Hematopoietic multipotent progenitor cell treated with erythropoietin and hydrocortisone succinate and interleukin-3 and kit ligand, for 8 days (in vitro differentiated cells): ENCODE results near the gene SPTBN5.

Source experiments
- DNase-seq: peaks from one replicate; pipeline ENCODE4 v3.0.0-alpha.2; 2015

SPTBN5 gene

DNA sequence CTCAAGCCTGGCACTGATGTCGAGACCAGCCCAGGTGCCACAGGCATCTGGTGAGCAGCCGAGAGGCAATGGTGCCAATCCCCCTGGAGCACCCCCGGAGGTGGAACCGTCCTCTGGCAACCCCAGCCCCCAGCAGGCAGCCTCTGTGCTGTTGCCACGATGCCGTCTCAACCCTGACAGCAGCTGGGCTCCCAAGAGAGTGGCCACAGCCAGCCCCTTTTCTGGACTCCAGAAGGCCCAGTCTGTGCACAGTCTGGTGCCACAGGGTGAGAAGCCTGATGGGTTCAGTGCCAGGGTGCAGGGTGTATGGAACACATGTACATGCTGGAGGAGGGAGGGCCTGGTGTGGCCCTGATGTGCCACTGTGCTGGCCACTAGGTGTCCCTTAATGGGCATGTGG is 70.9 kb downstream of the SPTBN5 start:
- no peak for DNase-seq

DNA sequence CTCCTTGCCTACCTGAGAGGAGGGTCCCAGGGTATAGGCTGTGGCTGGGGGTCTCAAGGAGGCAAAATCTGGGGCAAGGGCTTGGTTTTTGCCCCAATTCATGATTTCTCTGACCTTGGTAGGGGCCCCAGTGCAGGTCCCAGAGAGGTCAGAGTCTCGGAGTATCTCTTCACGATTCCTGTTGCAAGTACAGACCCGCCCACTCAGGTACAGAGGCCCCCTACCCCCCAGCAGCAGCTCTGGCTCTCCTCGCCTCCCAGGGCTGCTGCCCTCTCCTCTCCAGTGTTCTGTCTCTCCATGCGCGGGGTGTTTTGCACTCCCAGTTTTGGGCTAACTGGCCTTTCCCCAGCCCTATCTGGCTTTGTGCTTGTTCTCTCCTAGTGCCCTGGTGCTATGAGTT is 71.4 kb downstream of the SPTBN5 start:
- no peak for DNase-seq

DNA sequence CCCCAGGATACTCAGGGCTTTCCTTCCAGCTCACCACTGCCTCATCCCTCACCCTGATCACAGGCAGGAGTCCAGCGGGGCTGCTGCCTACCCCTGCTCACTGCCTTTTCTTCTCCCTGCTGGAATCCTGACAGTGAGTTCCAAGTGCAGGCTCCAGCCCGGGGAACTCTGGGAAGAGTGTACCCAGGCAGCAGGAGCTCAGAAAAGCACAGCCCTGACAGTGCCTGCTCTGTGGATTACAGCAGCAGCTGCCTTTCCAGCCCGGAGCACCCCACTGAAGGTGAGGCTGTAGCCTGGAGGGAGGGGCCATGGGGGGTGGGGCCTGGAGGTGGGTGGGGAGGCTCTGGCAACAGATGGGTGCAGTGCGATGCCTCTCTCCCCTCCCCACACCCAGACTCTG is 72.0 kb downstream of the SPTBN5 start:
- DNase-seq, result no peak

DNA sequence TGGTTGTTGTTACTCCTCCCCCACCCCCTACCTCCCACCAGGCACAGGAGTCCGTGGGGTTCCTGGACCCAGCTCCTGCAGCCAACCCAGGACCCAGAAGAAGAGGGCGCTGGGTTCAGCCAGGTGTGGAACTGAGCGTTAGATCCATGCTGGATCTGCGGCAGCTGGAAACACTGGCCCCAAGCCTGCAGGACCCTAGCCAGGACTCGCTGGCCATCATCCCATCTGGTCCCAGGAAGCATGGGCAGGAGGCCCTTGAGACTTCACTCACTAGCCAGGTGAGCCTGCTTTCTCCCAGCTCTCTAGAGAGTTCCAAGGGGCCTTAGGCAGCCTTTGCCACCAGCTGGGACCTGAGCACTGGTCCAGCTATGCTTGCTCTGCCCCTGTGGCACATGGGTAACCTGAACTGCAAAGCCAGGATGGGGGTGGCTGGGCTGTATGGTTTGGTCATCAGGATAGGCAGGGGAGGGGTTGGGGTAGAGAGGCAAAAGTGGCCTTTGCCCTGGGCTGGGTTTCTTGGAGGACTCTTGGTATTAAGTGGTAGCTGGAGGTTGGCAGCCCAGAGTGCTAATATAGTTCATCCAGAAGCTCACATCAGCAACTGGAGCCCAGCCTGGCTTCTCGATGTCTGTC is 72.9 kb downstream of the SPTBN5 start:
- DNase-seq, result no peak

DNA sequence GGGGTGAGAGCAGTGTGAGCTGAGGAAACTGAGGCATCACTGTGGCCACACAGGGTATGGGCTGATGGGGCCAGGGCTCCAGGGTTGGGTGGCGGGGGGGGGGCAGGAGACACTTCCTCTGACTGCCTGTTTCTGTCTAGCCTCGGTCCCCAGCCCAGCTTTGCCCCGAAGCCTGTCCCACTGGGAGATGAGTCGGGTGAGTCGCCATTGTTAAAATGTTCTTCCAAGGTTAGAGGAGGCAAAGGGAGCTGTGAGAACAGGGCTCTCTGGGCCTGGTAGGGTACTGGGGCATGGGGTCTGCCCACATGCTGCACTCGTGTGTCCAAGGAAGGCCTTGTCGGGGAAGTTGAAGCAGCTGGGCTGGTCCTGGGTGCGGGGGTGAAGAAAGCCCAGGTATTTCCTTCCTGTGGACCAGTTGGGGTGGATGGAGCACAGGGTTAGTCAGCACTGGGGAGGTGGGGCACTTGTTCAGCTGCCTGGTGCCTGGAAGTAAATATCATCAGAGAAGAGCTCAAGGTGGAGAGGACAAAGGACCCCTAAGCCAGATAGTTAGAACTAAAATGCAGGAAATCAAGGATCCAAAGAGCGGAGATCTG is 74.3 kb downstream of the SPTBN5 start:
- DNase-seq, result no peak

DNA sequence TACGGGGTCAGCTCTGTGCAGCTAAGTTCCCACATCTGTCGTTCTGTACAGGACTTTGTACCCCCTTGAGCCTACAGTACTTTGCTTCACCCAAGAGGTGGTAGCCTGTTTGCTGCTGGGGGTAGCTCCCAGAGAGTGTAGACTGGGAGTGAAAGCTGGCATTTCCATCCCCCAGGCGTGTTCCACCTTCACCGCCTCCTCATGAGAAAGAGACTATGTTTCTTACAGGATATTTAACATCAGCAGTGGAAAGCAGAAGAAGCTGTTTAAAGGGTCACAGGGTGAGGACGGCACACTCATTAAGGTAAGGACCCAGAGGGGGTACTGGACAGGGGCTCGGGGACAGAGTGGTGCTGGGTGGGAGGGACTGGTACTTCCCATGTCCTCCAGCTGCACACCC is 76.1 kb downstream of the SPTBN5 start:
- DNase-seq, result no peak

DNA sequence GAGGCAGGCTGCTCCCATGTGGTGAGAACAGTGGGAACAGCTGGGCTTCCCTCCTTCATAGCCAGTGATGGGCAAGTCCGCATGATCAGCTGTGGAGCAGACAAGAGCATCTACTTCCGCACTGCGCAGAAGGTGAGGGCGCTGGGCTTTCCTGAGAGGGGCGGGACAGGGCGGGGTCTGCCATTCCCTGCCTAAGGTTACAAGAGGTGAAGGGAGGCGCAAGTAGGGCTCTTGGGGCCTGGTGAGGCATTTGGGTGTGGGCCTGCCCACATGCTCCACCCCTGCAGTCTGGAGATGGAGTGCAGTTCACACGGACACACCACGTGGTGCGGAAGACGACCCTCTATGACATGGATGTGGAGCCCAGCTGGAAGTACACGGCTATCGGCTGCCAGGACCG is 76.5 kb downstream of the SPTBN5 start:
- DNase-seq, result no peak

DNA sequence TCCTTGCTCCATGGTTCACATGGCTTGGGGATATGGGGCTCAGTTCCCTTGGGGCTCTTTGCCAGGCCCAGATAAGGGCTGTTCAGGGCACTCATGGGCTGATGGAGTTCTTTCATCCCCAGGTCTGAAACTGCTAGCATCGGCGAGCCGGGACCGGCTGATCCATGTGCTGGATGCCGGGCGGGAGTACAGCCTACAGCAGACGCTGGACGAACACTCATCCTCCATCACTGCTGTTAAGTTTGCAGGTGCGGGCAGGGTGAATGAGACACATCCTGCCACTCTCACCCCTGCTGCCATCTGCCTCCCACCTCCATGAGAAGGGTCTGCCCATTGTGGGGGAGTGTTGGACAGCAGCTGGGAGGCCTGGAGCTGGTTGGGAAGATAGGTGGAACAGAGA is 77.1 kb downstream of the SPTBN5 start:
- DNase-seq, result no peak

DNA sequence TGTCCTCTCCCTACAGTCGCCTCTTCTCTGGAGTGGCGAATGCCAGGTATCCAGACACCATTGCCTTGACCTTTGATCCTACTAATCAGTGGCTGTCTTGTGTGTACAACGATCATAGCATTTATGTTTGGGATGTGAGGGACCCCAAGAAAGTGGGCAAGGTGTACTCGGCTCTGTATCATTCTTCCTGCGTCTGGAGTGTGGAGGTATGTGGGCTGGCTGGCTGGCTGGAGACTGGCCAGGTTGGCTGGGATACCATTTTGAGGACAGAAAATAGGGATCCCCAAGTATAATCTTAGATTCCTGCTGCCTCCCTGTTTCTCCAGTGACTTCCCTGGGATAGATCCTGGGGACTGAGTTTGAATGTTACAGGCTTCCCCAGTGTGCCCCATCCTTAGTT is 79.3 kb downstream of the SPTBN5 start:
- DNase-seq, result no peak

DNA sequence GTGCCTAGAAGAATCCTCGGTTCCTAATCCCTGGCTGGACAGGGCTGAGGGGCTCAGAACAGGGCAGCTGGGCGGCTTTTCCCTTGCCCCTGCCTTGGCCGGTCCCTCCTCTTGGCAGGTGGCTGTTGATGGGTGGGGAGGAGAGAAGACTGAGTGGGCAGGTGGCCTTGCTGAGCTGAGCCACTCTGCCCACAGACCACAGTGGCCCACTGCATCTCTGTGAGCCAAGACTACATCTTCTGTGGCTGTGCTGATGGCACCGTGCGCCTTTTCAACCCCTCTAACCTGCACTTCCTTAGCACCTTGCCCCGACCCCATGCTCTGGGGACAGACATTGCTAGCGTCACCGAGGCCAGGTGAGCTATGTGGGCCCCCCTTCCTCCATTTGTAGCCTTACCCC is 80.4 kb downstream of the SPTBN5 start:
- no peak for DNase-seq

DNA sequence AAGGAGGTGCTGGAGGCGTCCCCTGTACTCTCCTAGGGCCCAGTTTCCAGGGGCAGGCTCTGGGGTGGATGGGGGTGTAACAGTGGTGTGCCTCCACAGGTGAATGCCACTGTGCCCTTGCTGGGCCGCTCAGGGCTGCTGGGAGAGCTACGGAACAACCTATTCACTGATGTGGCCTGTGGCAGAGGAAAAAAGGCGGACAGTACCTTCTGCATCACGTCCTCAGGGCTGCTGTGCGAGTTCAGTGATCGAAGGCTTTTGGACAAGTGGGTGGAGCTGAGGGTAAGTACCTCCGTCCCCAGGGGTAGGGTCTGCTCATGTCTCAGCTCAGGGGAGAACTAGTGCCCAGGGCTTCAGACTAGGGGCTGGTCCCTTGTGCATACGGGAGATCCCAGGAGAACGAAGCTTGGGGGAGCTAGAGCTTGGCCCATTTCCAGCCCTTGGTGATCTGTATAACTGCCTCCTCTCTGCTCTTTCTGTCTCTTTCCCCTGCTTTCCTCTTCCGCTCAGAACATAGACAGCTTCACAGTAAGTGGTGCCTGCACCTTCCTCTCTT is 81.0 kb downstream of the SPTBN5 start:
- no peak for DNase-seq

DNA sequence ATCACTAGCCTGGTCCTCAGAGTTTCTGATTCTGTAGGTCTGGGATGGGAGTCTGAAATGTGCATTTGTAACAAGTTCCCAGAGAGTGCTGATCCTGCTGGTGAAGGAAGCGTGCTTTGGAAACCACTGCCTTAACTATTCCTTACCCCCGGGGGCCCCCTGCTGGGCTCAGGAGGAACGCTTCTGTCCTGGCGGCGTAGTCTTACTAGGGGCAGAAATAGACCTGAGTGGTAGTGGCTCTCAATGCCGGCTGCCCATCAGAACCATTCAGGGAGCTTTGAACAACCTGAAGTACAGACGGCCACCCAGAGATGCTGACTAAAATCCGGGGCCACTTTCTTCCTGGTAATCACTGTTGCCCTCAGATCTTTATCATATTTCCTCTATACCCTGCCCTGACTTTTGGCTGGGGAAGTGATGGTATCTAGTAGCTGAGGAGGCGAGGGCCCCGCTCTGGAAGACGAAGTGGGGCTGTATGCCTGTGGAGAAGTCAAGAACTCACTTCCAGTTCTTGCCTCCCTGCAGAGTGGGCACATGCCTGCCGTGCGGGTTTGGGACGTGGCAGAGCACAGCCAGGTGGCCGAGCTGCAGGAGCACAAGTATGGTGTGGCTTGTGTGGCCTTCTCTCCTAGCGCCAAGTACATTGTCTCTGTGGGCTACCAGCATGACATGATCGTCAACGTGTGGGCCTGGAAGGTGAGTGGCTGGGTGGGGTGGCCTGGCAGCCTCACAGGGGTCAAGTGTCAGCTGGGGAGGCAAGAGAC is 82.2 kb downstream of the SPTBN5 start:
- DNase-seq, result peak; percentile 82

DNA sequence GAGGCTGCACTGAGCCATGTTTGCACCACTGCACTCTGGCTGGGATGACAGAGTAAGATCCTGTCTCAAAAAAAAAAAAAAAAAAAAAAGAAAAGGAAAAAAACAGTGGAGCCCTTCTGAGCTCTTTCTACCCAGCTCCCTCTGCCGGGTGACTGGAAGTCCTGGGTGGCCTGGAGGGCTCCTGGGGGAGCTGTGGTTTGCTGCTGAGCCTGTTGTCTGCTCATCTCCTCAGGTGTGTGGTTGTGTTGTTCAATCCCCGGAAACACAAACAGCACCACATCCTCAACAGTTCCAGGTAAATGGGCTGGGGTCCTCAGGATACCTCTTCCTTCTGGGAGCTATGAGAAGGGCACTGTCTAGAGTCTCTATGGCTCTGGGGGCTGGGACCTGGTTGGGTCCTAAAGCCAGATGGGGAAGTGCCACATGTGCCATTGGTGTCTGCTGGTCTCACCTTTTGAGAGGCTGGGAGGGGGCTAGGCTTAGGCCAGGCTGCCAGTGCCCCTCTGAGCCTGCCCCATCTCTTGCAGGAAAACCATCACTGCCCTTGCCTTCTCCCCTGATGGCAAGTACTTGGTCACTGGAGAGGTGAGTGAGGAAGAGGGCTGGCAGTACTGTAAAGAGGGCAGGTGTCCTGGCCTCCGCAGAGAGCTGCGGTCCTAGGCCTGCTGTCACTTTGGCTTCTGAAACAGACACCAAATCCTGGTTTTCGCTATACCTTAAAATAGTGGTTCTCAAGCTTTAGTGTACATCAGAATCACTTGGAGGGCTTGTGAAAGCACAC is 83.0 kb downstream of the SPTBN5 start:
- no peak for DNase-seq

DNA sequence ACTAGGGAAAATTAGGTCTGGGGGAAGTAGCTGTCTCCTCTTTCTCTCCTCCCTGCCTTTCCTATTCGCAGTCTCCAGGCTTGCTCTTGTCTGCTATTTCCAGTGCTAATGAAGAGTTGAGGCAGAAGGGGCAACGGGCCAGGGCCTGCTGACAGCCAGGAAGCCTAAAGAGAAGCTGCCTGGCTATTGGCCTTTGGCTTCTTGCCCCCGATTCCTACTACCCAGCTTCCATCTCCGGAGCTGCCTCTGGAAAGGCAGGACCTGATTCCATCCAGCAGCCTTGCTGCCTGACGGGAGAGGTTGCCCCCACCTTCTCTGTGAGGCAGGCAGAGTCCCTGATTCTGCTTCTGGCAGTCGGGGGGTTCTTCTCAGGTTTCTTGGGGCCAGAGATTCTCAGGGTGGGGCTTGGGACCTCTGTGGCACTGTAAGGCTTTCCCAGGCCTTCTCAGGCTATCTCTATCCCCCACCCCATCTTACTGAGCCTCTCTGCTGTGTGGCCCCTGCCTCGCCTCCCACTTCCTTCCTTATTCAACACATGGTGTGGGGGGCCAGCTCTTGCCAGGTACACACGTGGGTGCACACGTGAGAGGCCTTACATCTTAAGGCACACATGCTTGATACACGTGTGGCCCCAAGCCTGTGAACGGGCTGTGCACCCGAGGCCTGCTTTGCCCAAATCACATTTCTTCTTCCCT is 84.2 kb downstream of the SPTBN5 start:
- DNase-seq, result no peak

DNA sequence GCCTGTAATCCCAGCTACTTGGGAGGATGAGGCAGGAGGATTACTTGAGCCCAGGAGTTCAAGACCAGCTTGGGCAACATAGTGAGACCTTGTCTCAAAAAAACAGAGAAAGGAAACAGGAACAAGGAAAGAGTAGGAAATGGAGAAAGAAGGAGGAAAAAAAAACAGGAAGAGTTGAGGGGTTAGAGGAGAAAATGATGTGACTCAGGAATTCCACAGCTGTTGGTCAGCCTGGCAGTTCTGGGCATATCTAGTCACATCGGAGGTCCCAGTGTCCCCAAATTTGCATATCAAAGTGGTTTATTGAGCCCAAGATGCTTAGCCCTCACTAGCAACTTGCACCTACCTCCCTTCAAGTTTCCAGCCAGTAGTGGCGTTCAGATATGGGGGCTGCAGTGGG is 84.7 kb downstream of the SPTBN5 start:
- DNase-seq, result no peak

DNA sequence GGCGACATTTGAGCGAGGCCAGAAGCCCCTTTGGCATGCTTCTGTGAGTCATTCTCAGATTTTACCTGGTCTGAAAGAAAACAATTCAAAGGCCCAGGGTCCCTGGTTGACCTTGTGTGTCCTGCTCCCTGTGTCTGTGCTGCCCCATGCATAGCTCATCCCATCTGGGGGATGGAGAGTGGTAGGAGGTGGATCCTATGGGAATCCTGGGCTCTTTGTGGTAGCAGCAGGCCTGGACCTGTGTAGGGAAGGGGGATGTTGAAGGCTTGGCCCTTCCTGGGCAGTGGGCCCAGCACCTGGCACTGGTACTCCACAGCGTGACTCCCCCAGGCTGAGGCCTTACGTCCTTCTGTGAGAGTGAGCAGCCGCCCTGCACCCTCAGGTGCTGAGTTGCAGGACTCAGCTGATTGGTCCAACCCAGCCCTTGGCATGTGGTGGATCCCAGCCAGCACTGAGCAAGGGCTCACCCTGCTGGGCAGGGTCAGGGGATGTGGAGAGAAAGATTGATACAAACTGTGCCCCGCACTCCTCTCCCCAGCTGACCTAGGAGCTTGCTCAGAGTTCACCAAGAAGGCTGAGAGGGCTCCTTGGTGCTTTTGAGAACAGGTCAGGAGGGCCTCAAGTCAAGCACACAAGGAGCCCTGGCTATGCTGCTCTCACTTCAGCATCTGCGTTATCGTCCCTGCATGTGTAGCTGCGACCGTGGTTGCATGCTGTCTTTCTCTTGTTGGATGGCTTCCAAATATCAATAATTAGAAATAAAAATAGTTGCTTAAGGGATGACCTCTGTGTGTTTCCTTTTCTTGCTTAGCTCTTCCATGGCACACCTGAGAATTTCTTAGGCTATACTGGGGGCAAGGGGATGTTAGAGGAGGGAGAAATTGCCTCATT is 87.3 kb downstream of the SPTBN5 start:
- peak; percentile 30 for DNase-seq

DNA sequence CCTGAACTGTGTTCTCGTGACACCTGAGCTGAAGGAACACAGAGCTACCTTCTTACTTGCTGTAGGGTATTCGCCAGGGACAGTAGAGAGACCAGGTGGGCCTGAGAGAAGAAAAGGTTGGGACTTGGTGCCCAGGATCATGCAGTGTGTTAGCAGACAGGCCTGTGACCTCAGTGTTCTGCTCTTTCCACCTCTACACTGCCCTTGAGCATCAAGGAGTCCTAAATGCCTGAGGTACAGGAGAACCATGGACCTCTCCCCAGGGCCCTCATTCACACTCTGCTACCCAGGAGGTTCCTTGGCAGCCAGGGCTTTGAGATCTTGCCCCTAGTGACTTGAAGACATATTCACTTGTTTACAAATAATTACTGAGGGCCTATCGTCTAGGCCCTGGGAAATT is 88.1 kb downstream of the SPTBN5 start:
- no peak for DNase-seq

DNA sequence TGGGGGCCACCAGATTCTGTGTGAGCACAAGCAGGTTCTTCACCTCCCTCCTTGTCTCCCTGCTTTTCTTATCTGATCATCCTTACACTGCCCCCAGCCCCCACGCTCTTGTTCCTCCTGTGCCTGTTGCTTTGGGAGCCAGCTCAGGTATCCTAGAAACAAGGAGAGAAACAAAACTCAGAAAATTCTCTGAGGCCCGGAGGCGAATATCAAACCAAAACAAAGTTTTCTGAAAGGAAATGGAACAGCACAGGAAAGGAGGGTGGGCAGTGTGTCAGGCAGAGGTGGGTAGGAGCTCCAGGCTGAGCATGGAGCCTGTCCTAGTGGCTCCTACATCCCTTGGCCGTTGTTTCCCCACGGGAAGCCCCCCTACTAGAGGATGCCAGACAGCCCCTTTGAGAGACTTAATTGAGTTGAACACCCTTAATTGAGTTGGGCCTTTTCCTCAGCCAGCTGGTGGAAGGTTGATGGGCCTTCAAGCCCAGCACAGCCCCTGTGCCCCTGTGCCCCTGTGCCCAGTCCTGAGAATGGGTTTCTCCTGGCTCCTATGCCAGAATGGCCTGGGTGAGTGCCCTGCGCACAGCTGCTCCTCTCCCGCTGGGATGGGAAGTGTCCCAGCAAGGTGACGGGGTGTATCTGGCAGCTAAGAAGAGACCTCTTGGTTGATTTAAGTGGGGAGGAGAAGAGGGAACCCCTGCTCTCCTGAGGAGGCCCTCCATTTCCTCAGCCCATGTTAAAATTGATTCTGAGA is 88.8 kb downstream of the SPTBN5 start:
- DNase-seq, result no peak

DNA sequence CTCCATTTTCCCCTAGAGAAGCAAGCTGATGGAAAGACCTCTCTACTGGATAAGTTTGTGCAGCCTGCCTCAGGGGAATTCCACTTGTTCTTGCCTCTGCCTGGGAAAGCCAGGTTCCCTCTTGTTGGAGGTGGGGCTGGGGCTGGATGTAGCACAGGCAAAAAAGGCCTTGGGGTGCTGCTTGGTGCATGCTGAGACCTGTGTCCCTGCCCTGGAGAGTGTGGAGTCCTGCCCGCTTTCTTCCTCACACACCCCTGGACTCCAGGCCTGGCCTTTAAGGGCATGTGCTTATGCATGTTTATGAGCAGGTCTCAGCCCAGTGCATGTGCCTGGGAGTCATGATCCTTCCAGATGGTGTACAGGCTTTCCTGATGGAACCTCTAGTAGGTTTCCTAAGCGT is 89.5 kb downstream of the SPTBN5 start:
- no peak for DNase-seq

DNA sequence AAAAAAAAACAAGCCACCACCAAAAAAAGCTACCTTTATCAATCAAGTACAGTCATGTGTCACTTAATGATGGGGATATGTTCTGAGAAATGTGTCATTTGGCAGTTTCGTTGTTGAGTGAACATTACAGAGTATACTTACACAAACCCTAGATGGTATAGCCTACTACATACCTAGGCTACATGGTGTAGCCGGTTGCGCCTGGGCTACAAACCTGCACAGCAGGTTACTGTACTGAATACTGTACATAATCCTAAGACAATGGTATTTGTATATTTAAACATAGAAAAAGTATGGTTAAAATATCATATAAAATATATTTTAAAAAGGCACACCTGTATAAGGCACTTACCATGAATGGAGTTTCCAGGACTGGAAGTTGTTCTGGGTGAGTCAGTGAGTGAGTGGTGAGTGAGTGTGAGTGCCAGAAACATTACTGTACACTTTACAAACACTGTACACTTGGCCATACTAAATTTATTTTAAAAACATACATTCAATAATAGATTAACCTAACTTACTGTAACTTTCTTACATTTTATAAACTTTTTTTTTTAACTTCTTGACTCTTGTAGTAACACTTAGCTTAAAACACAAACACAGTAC is 91.9 kb downstream of the SPTBN5 start:
- no peak for DNase-seq
